B cell (primary cell): Measurements from ENCODE around the gene SLC25A43. TPM values are rescaled to one million over a fixed set of nuclear protein-coding genes. Genes with fewer than 3 reads are reported as not detected.

ENCODE experiments used
- ATAC-seq: fragments of 200-7000 bp; cut with Tn5 transposase; one replicate; pipeline ENCODE4 v1.10.0; 2021; ENCODE audit warnings: low read depth, mild to moderate bottlenecking, moderate number of reproducible peaks, moderate library complexity
- CTCF ChIA-PET: fragments of 350-600 bp; sonication (Branson Sonifier 250); formaldehyde crosslinking; loops from one replicate; lab custom pipeline; 2021; ENCODE audit warnings: antibody characterized with exemption, inconsistent platforms; lab: Charles Lee
- POLR2A ChIA-PET: fragments of 350-600 bp; sonication (Branson Sonifier 250); formaldehyde crosslinking; loops from one replicate; lab custom pipeline; 2021; ENCODE audit warnings: antibody characterized with exemption; lab: Charles Lee
- DNase-seq: peaks from one replicate; pipeline ENCODE4 v3.0.0; 2013
- H2AFZ ChIP-seq: 2 replicates; pipeline ENCODE4 v1.6.1; 2012; ENCODE audit warnings: mild to moderate bottlenecking, low read depth, low read length; ENCODE audit not compliant: insufficient read depth, poor library complexity, severe bottlenecking
- H3K27ac ChIP-seq, 2 donors: 1 replicate in 1 of 2; 2 replicates in 1 of 2; pipeline ENCODE4 v1.5.1; 2012 to 2013; ENCODE audit warnings: low read length in 2 of 2, mild to moderate bottlenecking in 2 of 2, moderate library complexity in 1 of 2
- H3K27me3 ChIP-seq, 4 experiments: fragments of 200-600 bp in 1 of 4; sonication (generic) in 1 of 4; replicated peaks in 1 of 4; 1 replicate in 2 of 4; 2 replicates in 2 of 4; pipeline versions ENCODE4 v1.6.1 to v1.7.0; 2013 to 2016; ENCODE audit warnings: low read length in 3 of 4, mild to moderate bottlenecking in 2 of 4, mixed read lengths in 1 of 4, moderate library complexity in 1 of 4; ENCODE audit not compliant: insufficient read depth in 4 of 4, control insufficient read depth in 3 of 4; ENCODE audit errors: control extremely low read depth in 1 of 4
- H3K36me3 ChIP-seq, 2 experiments: replicated peaks in 1 of 2; 1 replicate in 1 of 2; 2 replicates in 1 of 2; pipeline versions ENCODE4 v1.6.1 to v1.7.1; 2013; ENCODE audit warnings: low read length in 1 of 2; ENCODE audit not compliant: insufficient read depth in 2 of 2, control insufficient read depth in 1 of 2; ENCODE audit errors: control extremely low read depth in 1 of 2, extremely low read depth in 1 of 2
- H3K4me1 ChIP-seq, 2 donors: fragments of 200-600 bp in 1 of 2; sonication (generic) in 1 of 2; 1 replicate in 1 of 2; 2 replicates in 1 of 2; pipeline versions ENCODE4 v1.5.1 to v1.6.1; 2013 to 2017; ENCODE audit warnings: low read length in 2 of 2; ENCODE audit not compliant: control insufficient read depth in 2 of 2, insufficient read depth in 2 of 2
- H3K4me2 ChIP-seq: replicated peaks from 2 replicates; pipeline ENCODE3; 2012; ENCODE audit warnings: mild to moderate bottlenecking, low read depth, low read length; ENCODE audit not compliant: poor library complexity, severe bottlenecking
- H3K4me3 ChIP-seq, 5 experiments: fragments of 200-600 bp in 1 of 5; sonication (generic) in 1 of 5; 1 replicate in 3 of 5; 2 replicates in 2 of 5; pipeline versions ENCODE4 v1.5.1 to v1.7.0; 2011 to 2016; ENCODE audit warnings: low read length in 4 of 5, mild to moderate bottlenecking in 4 of 5, low read depth in 2 of 5, control low read depth in 1 of 5, moderate library complexity in 1 of 5; ENCODE audit not compliant: insufficient read depth in 1 of 5; ENCODE audit errors: control extremely low read depth in 1 of 5, extremely low read depth in 1 of 5
- H3K79me2 ChIP-seq: fragments of 200-600 bp; sonication (generic); one replicate; pipeline ENCODE4 v1.6.0; 2016; ENCODE audit warnings: low read length; ENCODE audit not compliant: control insufficient read depth, insufficient read depth
- H3K9ac ChIP-seq: fragments of 200-600 bp; sonication (generic); 2 replicates; pipeline ENCODE4 v1.6.1; 2017; ENCODE audit warnings: mild to moderate bottlenecking, low read length, moderate library complexity
- H3K9me3 ChIP-seq, 3 donors: one replicate each; pipeline versions ENCODE4 v1.6.1 to v1.7.1; 2013; ENCODE audit warnings: low read length in 2 of 3; ENCODE audit not compliant: control insufficient read depth in 2 of 3, insufficient read depth in 1 of 3; ENCODE audit errors: control extremely low read depth in 1 of 3
- H4K20me1 ChIP-seq: 2 replicates; pipeline ENCODE4 v1.6.0; 2012; ENCODE audit warnings: mild to moderate bottlenecking, low read length; ENCODE audit not compliant: insufficient read depth, control insufficient read depth, poor library complexity, severe bottlenecking
- H3K27ac Mint-ChIP-seq: one replicate; pipeline ENCODE4 v1.8.0; 2021; ENCODE audit warnings: mixed read lengths
- H3K27me3 Mint-ChIP-seq: one replicate; pipeline ENCODE4 v1.8.0; 2021; ENCODE audit warnings: mixed read lengths
- H3K4me1 Mint-ChIP-seq: one replicate; pipeline ENCODE4 v1.8.0; 2021; ENCODE audit warnings: mixed read lengths
- H3K4me3 Mint-ChIP-seq: one replicate; pipeline ENCODE4 v1.8.0; 2021; ENCODE audit warnings: mixed read lengths
- H3K9me3 Mint-ChIP-seq: one replicate; pipeline ENCODE4 v1.8.0; 2022; ENCODE audit warnings: mixed read lengths; ENCODE audit not compliant: insufficient read depth
- EZH2 ChIP-seq: IDR thresholded peaks from 2 replicates; pipeline ENCODE4 v1.6.1; 2012; ENCODE audit warnings: borderline replicate concordance, low read depth, mild to moderate bottlenecking, moderate library complexity, low read length; ENCODE audit not compliant: insufficient read depth, poor library complexity, severe bottlenecking
- WGBS: methylation state at CpG from one replicate; pipeline ENCODE4 v1.1.5; 2013; ENCODE audit warnings: missing lambda C conversion rate; ENCODE audit not compliant: insufficient coverage; 5-methylcytosine and 5-hydroxymethylcytosine counted together
- intact Hi-C: fragments of 100-400 bp; cut with micrococcal nuclease; formaldehyde crosslinking; loops from one replicate; pipeline ENCODE4 v1.10.0; 2022
- polyA plus RNA-seq: library from polyadenylated mRNA; depleted of rRNA; stranded (reverse); fragments of >200 nt; gene quantifications from 2 replicates; pipeline ENCODE4 v1.2.3, GENCODE V29; 2012
- total RNA-seq, 2 donors: library from RNA; stranded (reverse); fragments of 120-200 nt in 1 of 2; gene quantifications; 1 replicate in 1 of 2; 2 replicates in 1 of 2; pipeline versions ENCODE4 v1.2.3 to v1.2.4, GENCODE V29; 2013 to 2022
- TF ChIP-seq, protein P1 (sequence below): fragments of 200-600 bp; IDR thresholded peaks from one replicate; pipeline ENCODE4 v1.8.0; 2022; ENCODE audit warnings: antibody characterized with exemption, mild to moderate bottlenecking

SLC25A43 gene
- total and polyA plus RNA-seq, 2 donors (not counting 1 experiment from before 2014, with no cell fraction given) = 9.1 to 11.2 TPM

DNA sequence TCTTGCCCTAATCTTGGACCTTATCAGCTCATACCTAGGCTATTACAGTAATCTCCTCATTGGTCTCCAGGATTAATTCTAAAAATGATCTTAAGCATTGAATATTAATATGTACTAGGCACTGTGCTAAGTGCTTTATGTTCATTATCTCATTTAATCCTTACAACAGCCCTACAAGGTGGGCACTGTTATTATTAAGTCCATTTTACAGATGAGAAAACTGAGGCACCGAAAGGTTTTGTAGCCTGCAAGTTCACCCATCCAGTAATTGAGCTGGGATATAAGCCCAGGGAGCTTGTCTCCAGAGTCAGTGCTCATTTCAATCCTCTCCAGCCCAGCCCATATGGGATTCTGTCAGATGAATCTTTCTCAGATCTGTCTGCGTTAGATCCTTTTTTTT lies 20.8 kb downstream of the SLC25A43 start:
- H3K79me2 ChIP-seq = no peaks in the 10 kb centered on the region
- no peaks in the 10 kb centered on the region for H3K9me3 ChIP-seq
- DNase-seq (no peak), ATAC-seq (no peak)
- WGBS = no CpG with 5 or more reads among the region's 2 CpGs
- Mint-ChIP-seq H3K27me3 (no peaks in the 10 kb centered on the region), H3K4me3 (no peak overlapping the region), H3K27ac (no peak overlapping the region), H3K4me1 (peaks cover 3% of the 10 kb centered on the region), H3K9me3 (no peaks in the 10 kb centered on the region)
- intact Hi-C loops = no loop called here
- H2AFZ ChIP-seq = no peak overlapping the region
- H3K36me3 ChIP-seq = no peaks in the 10 kb centered on the region
- H3K4me1 ChIP-seq = no peaks in the 10 kb centered on the region
- H3K27me3 ChIP-seq = no peaks in the 10 kb centered on the region
- no peak overlapping the region for H3K4me3 ChIP-seq
- H3K27ac ChIP-seq = no peak overlapping the region
- ChIA-PET CTCF (interaction anchor here (0.7 kb wide), 1 partner anchor 439 kb away, joined by 3 read pairs; no protein-coding TSS in a partner anchor), POLR2A (no interaction called here)
- TF ChIP-seq EZH2 = no peak
- TF ChIP-seq, protein P1, sequence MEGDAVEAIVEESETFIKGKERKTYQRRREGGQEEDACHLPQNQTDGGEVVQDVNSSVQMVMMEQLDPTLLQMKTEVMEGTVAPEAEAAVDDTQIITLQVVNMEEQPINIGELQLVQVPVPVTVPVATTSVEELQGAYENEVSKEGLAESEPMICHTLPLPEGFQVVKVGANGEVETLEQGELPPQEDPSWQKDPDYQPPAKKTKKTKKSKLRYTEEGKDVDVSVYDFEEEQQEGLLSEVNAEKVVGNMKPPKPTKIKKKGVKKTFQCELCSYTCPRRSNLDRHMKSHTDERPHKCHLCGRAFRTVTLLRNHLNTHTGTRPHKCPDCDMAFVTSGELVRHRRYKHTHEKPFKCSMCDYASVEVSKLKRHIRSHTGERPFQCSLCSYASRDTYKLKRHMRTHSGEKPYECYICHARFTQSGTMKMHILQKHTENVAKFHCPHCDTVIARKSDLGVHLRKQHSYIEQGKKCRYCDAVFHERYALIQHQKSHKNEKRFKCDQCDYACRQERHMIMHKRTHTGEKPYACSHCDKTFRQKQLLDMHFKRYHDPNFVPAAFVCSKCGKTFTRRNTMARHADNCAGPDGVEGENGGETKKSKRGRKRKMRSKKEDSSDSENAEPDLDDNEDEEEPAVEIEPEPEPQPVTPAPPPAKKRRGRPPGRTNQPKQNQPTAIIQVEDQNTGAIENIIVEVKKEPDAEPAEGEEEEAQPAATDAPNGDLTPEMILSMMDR = no peak
- no peak overlapping the region for H3K4me2 ChIP-seq
- H4K20me1 ChIP-seq = no peaks in the 10 kb centered on the region
- no peak overlapping the region for H3K9ac ChIP-seq

- Histone ChIP-seq H3K4me3 (no peak overlapping the region), H3K4me1 (peaks cover 6 to 8% of the 10 kb centered on the region in 2 donors), H3K27me3 (no peaks in the 10 kb centered on the region), H3K9me3 (no peaks in the 10 kb centered on the region), H3K27ac (no peak overlapping the region), H3K36me3 (no peaks in the 10 kb centered on the region), H3K79me2 (no peaks in the 10 kb centered on the region), H3K4me2 (no peak overlapping the region), H4K20me1 (no peaks in the 10 kb centered on the region), H2AFZ (no peak overlapping the region), H3K9ac (no peak overlapping the region)
- Mint-ChIP-seq H3K9me3 (no peaks in the 10 kb centered on the region), H3K27ac (no peak overlapping the region), H3K4me1 (peaks cover 14% of the 10 kb centered on the region), H3K4me3 (no peak overlapping the region), H3K27me3 (no peaks in the 10 kb centered on the region)
- intact Hi-C loops = no loop called here
- TF ChIP-seq EZH2 = no peak
- TF ChIP-seq, protein P1 = no peak
- DNase-seq (no peak), ATAC-seq (no peak)
- WGBS = no CpG with 5 or more reads among the region's 7 CpGs
- POLR2A ChIA-PET = no interaction called here
- CTCF ChIA-PET = interaction anchor here (0.6 kb wide), 1 partner anchor 523 kb away, joined by 3 read pairs; the partner anchor contains the start of gene NKAP
These were observed 22.0 kb downstream of the SLC25A43 start for GRCh38 chrX:119421016-119421705.
